MM.1S (cell line): Measurements from ENCODE around the gene VPS45.

Source experiments
- DNase-seq: peaks from one replicate; pipeline ENCODE4 v3.0.0-alpha.2; 2015
- H2AFZ ChIP-seq: fragments of 300-600 bp; sonication (generic); 2 replicates; pipeline ENCODE4 v1.6.0; 2016; ENCODE audit warnings: antibody characterized with exemption, low read length
- H3F3A ChIP-seq: fragments of 300-600 bp; sonication (generic); 2 replicates; pipeline ENCODE4 v1.6.1; 2016; ENCODE audit warnings: mild to moderate bottlenecking, antibody characterized with exemption, low read length, moderate library complexity, mixed read lengths; ENCODE audit not compliant: insufficient read depth
- H3K27ac ChIP-seq: fragments of 300-600 bp; sonication (generic); 2 replicates; pipeline ENCODE4 v1.5.1; 2016; ENCODE audit warnings: mild to moderate bottlenecking, low read length
- H3K27me3 ChIP-seq: fragments of 300-600 bp; sonication (generic); replicated peaks from 2 replicates; pipeline ENCODE4 v1.6.0; 2016; ENCODE audit warnings: low read length; ENCODE audit not compliant: insufficient read depth
- H3K36me3 ChIP-seq: fragments of 300-600 bp; sonication (generic); replicated peaks from 2 replicates; pipeline ENCODE4 v1.6.1; 2016; ENCODE audit warnings: mild to moderate bottlenecking, low read length, mixed read lengths; ENCODE audit not compliant: insufficient read depth
- H3K4me1 ChIP-seq: fragments of 300-600 bp; sonication (generic); 2 replicates; pipeline ENCODE4 v1.6.1; 2016; ENCODE audit warnings: low read length, mixed read lengths
- H3K4me2 ChIP-seq: fragments of 300-600 bp; sonication (generic); 2 replicates; pipeline ENCODE4 v1.6.0; 2016; ENCODE audit warnings: low read depth, low read length
- H3K4me3 ChIP-seq: fragments of 300-600 bp; sonication (generic); 2 replicates; pipeline ENCODE4 v1.5.1; 2016; ENCODE audit warnings: low read length, mixed read lengths
- H3K79me2 ChIP-seq: fragments of 300-600 bp; sonication (generic); 2 replicates; pipeline ENCODE4 v1.6.1; 2016; ENCODE audit warnings: mixed run types, low read length, mixed read lengths
- H3K9ac ChIP-seq: fragments of 300-600 bp; sonication (generic); 2 replicates; pipeline ENCODE4 v1.6.1; 2016; ENCODE audit warnings: low read length, mixed read lengths
- H3K9me2 ChIP-seq: fragments of 300-600 bp; sonication (generic); replicated peaks from 2 replicates; pipeline ENCODE4 v1.6.1; 2016; ENCODE audit warnings: mild to moderate bottlenecking, low read length, mixed read lengths; ENCODE audit not compliant: insufficient read depth
- H3K9me3 ChIP-seq: fragments of 300-600 bp; sonication (generic); replicated peaks from 2 replicates; pipeline ENCODE4 v1.6.1; 2016; ENCODE audit warnings: mild to moderate bottlenecking, low read length, mixed read lengths; ENCODE audit not compliant: insufficient read depth
- H4K20me1 ChIP-seq: fragments of 300-600 bp; sonication (generic); 2 replicates; pipeline ENCODE4 v1.6.1; 2016; ENCODE audit warnings: mild to moderate bottlenecking, low read length, moderate library complexity, mixed read lengths; ENCODE audit not compliant: insufficient read depth
- CTCF ChIP-seq: fragments of 300-600 bp; sonication (generic); IDR thresholded peaks from 2 replicates; pipeline ENCODE4 v1.5.1; 2016; ENCODE audit warnings: antibody characterized with exemption, low read length, mixed read lengths
- EZH2 ChIP-seq: fragments of 300-600 bp; sonication (generic); optimal IDR thresholded peaks from 2 replicates; pipeline ENCODE3; 2017; ENCODE audit warnings: low read depth, mild to moderate bottlenecking, antibody characterized with exemption, low read length, mixed read lengths
- EZH2phosphoT487 ChIP-seq: fragments of 300-600 bp; sonication (generic); IDR thresholded peaks from 2 replicates; pipeline ENCODE4 v1.6.1; 2018; ENCODE audit warnings: antibody characterized with exemption, low read length

VPS45 gene

GRCh38 chr1:150076066-150076465, 8.5 kb downstream of the VPS45 start:
- H3K4me1 ChIP-seq: peaks cover 34% of the 10 kb centered on the region
- H3K9ac ChIP-seq: no peak overlapping the region
- H3K4me3 ChIP-seq: no peak overlapping the region
- H3K9me3 ChIP-seq: no peaks in the 10 kb centered on the region
- no peaks in the 10 kb centered on the region for H3K79me2 ChIP-seq
- H3K9me2 ChIP-seq: no peaks in the 10 kb centered on the region
- no peak overlapping the region for H3K27ac ChIP-seq
- H3F3A ChIP-seq: peaks cover 6% of the 10 kb centered on the region
- H3K27me3 ChIP-seq: no peaks in the 10 kb centered on the region
- H2AFZ ChIP-seq: no peak overlapping the region
- H3K4me2 ChIP-seq: no peak overlapping the region
- TF ChIP-seq EZH2phosphoT487: no peak
- TF ChIP-seq CTCF: no peak
- no peak for TF ChIP-seq EZH2
- H4K20me1 ChIP-seq: no peaks in the 10 kb centered on the region
- 0 out of 2 replicates have a peak, but pooled peaks cover 6% of the 10 kb centered on the region for H3K36me3 ChIP-seq
- no peak for DNase-seq

- H3K27ac ChIP-seq: no peak overlapping the region
- no peaks in the 10 kb centered on the region for H3K9me3 ChIP-seq
- DNase-seq: no peak
- H3K9me2 ChIP-seq: no peaks in the 10 kb centered on the region
- TF ChIP-seq EZH2phosphoT487 (no peak), CTCF (no peak), EZH2 (no peak)
- H3K4me1 ChIP-seq: peaks cover 43% of the 10 kb centered on the region
- H3K9ac ChIP-seq: no peak overlapping the region
- H3K4me3 ChIP-seq: no peak overlapping the region
- 0 out of 2 replicates have a peak, but pooled peaks cover 6% of the 10 kb centered on the region for H3K36me3 ChIP-seq
- H3F3A ChIP-seq: peaks cover 6% of the 10 kb centered on the region
- H2AFZ ChIP-seq: no peak overlapping the region
- no peaks in the 10 kb centered on the region for H3K79me2 ChIP-seq
- H4K20me1 ChIP-seq: no peaks in the 10 kb centered on the region
- no peak overlapping the region for H3K4me2 ChIP-seq
- H3K27me3 ChIP-seq: no peaks in the 10 kb centered on the region
These were observed 9.4 kb downstream of the VPS45 start for GRCh38 chr1:150076985-150077384.

- Histone ChIP-seq H2AFZ (no peak overlapping the region), H3K9me2 (no peaks in the 10 kb centered on the region), H4K20me1 (no peaks in the 10 kb centered on the region), H3F3A (peaks cover 6% of the 10 kb centered on the region), H3K4me3 (peak overlapping the region; percentile 11; the same call in 1 of the 2 replicates), H3K4me1 (peaks cover 39% of the 10 kb centered on the region), H3K27ac (peak overlapping the region; percentile 40; the same call in 1 of the 2 replicates), H3K79me2 (no peaks in the 10 kb centered on the region), H3K36me3 (peaks cover 7% of the 10 kb centered on the region; the same call in 1 of the 2 replicates), H3K4me2 (peak overlapping the region; percentile 61), H3K27me3 (no peaks in the 10 kb centered on the region), H3K9ac (no peak overlapping the region; the same call in 1 of the 2 replicates), H3K9me3 (no peaks in the 10 kb centered on the region)
- DNase-seq: peak; percentile 75
- TF ChIP-seq EZH2phosphoT487 (no peak), EZH2 (no peak), CTCF (no peak)
These were observed 13.2 kb downstream of the VPS45 start for GRCh38 chr1:150080784-150081183.
